ENCODE data around the gene HAUS2.

The HAUS2 gene

DNA sequence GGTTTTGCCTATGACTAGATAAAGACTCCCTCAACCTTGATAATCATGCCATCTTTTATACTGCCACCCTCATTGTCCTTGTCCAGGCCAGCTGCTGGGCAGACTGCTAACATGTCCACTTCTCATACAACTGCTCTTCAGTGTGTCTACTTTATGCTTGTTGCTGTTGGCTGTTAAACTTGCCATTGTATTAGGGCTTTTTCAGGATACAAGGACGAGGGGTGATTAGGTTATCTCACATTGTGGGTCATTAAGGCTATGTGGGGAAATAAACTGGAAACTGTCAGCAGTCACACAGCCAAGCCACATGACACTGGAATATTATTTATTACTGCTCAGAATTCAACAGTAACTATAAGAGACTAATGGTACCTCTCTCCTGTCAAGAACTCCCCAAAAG is 62.9 kb downstream of the HAUS2 start:
- no peak for DNase-seq

GRCh38 chr15:42612367-42612912 is 63.8 kb downstream of the HAUS2 start:
- no peak for DNase-seq

DNA sequence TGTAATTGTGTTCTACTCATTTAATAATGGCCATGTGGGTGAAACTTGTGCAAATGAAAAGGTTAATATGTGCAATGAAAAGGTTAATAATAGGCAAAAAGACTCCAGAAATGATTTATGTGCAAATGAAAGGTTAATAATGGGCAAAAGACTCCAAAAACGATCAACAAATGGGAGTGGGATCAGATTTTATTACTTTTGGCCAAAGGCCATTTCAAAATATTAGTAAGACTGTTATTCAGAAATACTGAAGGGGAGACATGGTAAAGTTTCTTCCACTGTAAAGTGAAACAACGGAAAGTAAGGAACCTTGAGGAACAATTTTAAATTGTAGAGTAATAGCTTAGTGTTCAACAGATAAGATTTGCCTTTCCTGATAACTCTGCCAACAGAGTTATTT is 67.5 kb downstream of the HAUS2 start:
- DNase-seq = no peak
